LNCAP (cell line): ENCODE results near the gene DBNL.

ENCODE experiments used
- TF ChIP-seq, protein P1 (sequence below): fragments of 450-650 bp; IDR thresholded peaks from 2 replicates; pipeline ENCODE4 v1.5.1; 2017; ENCODE audit warnings: mild to moderate bottlenecking

The DBNL gene

DNA sequence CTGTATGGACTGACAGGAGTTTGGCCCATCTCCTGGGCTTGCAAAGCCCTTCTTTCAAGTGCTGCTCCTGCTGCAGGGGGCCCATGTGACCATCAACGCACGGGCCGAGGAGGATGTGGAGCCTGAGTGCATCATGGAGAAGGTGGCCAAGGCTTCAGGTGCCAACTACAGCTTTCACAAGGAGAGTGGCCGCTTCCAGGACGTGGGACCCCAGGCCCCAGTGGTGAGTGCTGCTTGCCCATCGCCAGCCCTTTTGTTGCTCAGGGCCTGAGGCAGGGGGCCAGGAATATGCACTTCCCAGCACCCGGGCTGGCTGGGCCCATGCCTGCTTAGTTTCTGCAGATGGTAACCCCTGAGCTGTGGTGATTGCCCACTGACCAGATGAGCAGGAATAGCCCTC, 12.2 kb downstream of the DBNL start:
- TF ChIP-seq, protein P1, sequence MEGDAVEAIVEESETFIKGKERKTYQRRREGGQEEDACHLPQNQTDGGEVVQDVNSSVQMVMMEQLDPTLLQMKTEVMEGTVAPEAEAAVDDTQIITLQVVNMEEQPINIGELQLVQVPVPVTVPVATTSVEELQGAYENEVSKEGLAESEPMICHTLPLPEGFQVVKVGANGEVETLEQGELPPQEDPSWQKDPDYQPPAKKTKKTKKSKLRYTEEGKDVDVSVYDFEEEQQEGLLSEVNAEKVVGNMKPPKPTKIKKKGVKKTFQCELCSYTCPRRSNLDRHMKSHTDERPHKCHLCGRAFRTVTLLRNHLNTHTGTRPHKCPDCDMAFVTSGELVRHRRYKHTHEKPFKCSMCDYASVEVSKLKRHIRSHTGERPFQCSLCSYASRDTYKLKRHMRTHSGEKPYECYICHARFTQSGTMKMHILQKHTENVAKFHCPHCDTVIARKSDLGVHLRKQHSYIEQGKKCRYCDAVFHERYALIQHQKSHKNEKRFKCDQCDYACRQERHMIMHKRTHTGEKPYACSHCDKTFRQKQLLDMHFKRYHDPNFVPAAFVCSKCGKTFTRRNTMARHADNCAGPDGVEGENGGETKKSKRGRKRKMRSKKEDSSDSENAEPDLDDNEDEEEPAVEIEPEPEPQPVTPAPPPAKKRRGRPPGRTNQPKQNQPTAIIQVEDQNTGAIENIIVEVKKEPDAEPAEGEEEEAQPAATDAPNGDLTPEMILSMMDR, result no peak

DNA sequence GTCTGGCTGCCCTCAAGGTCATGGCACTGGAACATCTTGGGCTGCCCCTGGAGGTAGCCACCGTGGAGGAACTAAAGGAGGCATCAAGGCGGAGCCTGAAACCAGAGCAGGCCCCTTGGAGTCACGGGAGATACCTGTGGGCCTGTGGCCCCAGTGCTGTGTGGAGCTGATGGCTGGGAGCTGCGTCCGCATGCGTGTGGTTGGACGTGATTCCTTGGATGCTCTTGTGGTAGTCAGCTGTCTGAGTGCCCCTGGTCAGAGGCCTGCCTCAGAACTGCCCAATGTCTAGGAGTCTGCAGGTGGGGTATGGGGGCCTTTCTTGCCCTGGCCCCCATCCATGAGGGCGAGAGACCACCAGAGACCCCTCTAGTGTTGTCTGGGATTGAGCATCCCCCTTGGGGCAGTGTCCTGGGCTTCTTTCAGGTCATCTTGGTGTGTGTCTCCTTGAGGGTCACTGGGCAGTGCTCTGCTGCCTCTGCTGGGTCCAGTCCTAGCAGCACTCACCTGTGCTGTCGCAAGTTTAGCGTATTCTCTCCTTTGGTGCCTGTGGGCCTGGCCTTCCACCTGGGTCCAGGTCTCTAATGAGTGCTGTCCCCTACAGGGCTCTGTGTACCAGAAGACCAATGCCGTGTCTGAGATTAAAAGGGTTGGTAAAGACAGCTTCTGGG, 12.8 kb downstream of the DBNL start:
- TF ChIP-seq, protein P1, result no peak

DNA sequence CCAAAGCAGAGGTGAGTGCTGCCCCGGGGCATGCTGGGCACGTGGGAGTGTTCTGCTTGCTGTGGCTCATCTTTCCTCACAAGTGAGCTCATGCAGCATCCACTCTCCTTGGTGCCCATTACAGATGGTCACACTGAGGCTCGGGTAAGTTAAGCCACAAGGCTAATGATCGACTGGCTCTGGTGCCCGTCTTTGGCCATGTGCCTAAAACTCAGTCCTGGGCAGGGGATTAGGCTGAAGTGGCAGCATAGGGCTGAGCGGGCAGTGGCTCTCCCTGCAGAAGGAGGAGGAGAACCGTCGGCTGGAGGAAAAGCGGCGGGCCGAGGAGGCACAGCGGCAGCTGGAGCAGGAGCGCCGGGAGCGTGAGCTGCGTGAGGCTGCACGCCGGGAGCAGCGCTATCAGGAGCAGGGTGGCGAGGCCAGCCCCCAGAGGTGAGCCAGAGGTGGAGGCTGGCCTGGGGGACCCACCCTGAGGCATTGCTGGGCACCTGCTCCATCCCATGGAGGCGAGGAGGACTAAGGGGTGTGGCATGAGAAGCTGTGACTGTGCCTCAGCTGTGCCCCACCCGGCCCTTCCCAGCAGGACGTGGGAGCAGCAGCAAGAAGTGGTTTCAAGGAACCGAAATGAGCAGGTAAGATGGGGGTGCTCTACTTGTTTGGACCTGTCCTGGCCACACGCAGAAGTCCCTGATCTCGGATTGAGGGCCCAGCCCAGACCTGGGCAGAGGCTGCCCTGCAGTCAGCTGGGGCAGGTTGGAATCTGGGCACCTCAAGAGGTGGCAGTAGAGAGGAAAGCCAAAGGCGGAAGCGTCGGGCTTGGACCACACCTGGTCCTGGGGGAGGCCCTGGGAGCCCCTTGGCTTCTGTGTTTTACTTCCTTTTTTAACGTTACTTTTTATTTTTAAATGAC, 13.6 kb downstream of the DBNL start:
- TF ChIP-seq, protein P1, result no peak

DNA sequence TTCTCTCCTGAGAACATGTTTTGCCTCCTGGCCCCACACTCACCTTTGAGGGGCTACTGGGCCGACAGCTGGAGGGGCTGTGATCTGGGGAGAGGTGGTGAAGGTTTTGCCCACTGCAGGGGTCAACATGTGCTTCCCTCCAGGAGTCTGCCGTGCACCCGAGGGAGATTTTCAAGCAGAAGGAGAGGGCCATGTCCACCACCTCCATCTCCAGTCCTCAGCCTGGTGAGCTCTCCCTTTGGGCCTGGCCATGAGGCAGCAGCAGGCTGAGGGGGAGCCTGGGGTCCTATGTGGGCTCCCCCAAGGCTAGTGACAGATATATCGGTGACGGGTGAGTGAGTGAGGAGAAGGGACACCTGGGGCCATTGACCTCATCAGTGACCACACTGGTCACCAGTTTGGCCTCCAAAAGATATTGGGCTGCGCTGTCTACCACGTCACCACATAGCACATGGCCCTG, 14.3 kb downstream of the DBNL start:
- TF ChIP-seq, protein P1, result no peak

DNA sequence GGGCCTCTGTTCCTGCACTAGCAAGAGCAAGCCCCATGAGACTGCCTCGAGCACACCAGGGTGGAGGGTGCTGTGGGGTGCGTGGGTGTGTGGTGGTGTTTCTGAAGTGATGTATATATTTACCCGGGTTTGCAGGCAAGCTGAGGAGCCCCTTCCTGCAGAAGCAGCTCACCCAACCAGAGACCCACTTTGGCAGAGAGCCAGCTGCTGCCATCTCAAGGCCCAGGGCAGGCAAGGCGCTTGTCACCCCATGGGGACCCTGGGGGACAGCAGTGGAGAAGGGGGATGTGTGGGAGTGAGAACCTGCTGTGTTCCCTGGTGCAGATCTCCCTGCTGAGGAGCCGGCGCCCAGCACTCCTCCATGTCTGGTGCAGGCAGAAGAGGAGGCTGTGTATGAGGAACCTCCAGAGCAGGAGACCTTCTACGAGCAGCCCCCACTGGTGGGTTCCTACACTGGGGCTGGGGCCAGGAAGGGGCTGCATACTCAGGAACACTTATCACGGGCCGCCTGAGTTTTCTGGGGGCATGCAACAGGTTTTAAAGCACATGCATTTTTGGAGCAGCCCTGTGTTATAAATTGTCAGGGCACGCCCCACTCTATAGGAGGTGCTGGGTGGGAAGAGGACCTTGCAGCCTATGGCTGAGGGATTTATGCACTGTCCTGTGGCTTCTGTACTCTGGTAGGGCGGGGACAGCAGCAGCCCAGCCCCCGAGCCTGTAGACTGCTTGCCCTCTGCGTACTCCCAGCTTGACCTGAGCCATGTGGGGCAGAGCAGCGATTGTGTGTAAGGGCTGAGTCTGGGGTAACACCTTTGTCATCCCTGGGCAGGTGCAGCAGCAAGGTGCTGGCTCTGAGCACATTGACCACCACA, 15.0 kb downstream of the DBNL start:
- TF ChIP-seq, protein P1, result no peak

DNA sequence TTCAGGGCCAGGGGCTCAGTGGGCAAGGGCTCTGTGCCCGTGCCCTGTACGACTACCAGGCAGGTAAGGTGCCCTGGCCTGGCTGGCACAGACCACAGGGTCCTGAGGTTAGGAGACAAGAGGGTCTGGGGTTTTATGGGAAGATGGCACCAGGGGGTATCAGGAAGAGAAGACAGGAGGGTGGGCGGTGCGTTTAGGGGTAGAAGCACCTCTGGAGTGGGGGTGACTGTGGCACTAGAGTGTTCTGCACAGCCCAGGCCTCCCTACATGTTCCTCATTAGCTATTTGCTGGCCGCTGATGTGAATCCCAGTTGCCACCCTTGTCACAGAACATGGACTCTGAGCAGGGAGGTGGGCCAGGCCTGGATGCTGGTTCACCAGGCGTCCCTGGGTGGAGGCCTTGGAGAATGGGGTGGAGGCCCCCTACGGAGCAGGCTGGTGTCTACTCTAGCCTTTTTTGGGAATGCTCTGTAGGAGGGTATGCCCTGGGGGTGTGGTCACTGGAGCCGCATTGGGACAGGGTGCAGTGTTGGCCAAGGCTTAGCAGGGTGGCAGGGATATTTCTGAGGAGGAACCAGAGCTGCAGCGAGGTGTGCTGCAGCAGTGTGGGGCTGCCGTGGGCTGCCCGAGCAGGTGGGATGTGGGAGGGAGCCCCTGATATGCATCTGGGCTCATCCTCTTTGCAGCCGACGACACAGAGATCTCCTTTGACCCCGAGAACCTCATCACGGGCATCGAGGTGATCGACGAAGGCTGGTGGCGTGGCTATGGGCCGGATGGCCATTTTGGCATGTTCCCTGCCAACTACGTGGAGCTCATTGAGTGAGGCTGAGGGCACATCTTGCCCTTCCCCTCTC, 15.8 kb downstream of the DBNL start:
- TF ChIP-seq, protein P1, result no peak
